Endodermal cell (in vitro differentiated cells): ENCODE results near the gene ADAMTS15. TPM values are rescaled to one million over a fixed set of nuclear protein-coding genes. Genes with fewer than 3 reads are reported as not detected.

Experiments
- DNase-seq: peaks from one replicate; pipeline ENCODE4 v3.0.0-alpha.2; 2017
- H3K27ac ChIP-seq: 2 replicates; pipeline ENCODE4 v1.5.1; 2013; ENCODE audit warnings: mild to moderate bottlenecking, low read depth, low read length, moderate library complexity
- H3K27me3 ChIP-seq: 2 replicates; pipeline ENCODE4 v1.6.1; 2013; ENCODE audit warnings: mild to moderate bottlenecking, low read length, moderate library complexity; ENCODE audit not compliant: insufficient read depth, control insufficient read depth, poor library complexity, severe bottlenecking
- H3K36me3 ChIP-seq: 2 replicates; pipeline ENCODE4 v1.7.0; 2013; ENCODE audit warnings: mild to moderate bottlenecking, low read length, moderate library complexity; ENCODE audit not compliant: control insufficient read depth, insufficient read depth
- H3K4me1 ChIP-seq: one replicate; pipeline ENCODE4 v1.7.0; 2013; ENCODE audit warnings: low read length; ENCODE audit not compliant: control insufficient read depth, insufficient read depth
- H3K4me3 ChIP-seq: 2 replicates; pipeline ENCODE4 v1.5.1; 2013; ENCODE audit warnings: mild to moderate bottlenecking, low read length, moderate library complexity
- H3K9ac ChIP-seq: 2 replicates; pipeline ENCODE4 v1.6.1; 2013; ENCODE audit warnings: mild to moderate bottlenecking, low read length, moderate library complexity; ENCODE audit not compliant: poor library complexity, severe bottlenecking; ENCODE audit errors: extremely low read depth
- H3K9me3 ChIP-seq: 2 replicates; pipeline ENCODE4 v1.6.1; 2013; ENCODE audit warnings: mild to moderate bottlenecking, low read length, moderate library complexity; ENCODE audit not compliant: control insufficient read depth
- H3K27ac Mint-ChIP-seq: 2 replicates; pipeline ENCODE4 v1.8.0; 2020; ENCODE audit warnings: mixed read lengths
- H3K27me3 Mint-ChIP-seq: 2 replicates; pipeline ENCODE4 v1.8.0; 2021; ENCODE audit warnings: mild to moderate bottlenecking, mixed read lengths; ENCODE audit not compliant: insufficient read depth
- H3K36me3 Mint-ChIP-seq: 2 replicates; pipeline ENCODE4 v1.8.0; 2020; ENCODE audit warnings: low read depth, mixed read lengths
- H3K4me1 Mint-ChIP-seq: 2 replicates; pipeline ENCODE4 v1.8.0; 2020; ENCODE audit warnings: mixed read lengths
- H3K4me3 Mint-ChIP-seq: 2 replicates; pipeline ENCODE4 v1.8.0; 2020; ENCODE audit warnings: mild to moderate bottlenecking, moderate library complexity, mixed read lengths
- H3K9me3 Mint-ChIP-seq: 2 replicates; pipeline ENCODE4 v1.8.0; 2020; ENCODE audit warnings: mild to moderate bottlenecking, mixed read lengths
- WGBS, 2 experiments: methylation state at CpG; one replicate each; pipeline versions ENCODE4 v1.1.5 to v1.1.7; 2013; ENCODE audit warnings: missing lambda C conversion rate in 2 of 2, mixed read lengths in 1 of 2; ENCODE audit not compliant: insufficient coverage in 1 of 2, insufficient read length in 1 of 2; 5-methylcytosine and 5-hydroxymethylcytosine counted together
- long read RNA-seq, 4 experiments: library from polyadenylated mRNA in 2 of 4; library from RNA in 1 of 4; library from capped mRNA in 1 of 4; stranded (forward) in 3 of 4; unstranded in 1 of 4; transcript quantifications; one replicate each; pipeline ENCODE4 v2.0.0, GENCODE V29; 2020 to 2021; ENCODE audit warnings: inconsistent platforms in 1 of 4
- polyA plus RNA-seq, 2 experiments: library from polyadenylated mRNA; stranded (reverse); fragments of 50-300 nt; gene quantifications; one replicate each; pipeline ENCODE4 v1.2.3, GENCODE V29; 2013
- total RNA-seq, 2 donors: library from RNA; stranded (reverse); fragmentation: NEBNext Ultra II Directional in 1 of 2; extraction: Animal tissue kit (Norgen Biotek cat#: 25700) in 1 of 2; gene quantifications; 2 replicates in 1 of 2; 3 replicates in 1 of 2; pipeline ENCODE4 v1.2.1, GENCODE V29; 2021
- TF ChIP-seq, protein P1 (sequence below): fragments of 200-600 bp; sonication (generic); conservative IDR thresholded peaks from 2 replicates; pipeline ENCODE4 v1.5.0; 2021; ENCODE audit warnings: antibody characterized with exemption, mild to moderate bottlenecking

ADAMTS15 gene, protein sequence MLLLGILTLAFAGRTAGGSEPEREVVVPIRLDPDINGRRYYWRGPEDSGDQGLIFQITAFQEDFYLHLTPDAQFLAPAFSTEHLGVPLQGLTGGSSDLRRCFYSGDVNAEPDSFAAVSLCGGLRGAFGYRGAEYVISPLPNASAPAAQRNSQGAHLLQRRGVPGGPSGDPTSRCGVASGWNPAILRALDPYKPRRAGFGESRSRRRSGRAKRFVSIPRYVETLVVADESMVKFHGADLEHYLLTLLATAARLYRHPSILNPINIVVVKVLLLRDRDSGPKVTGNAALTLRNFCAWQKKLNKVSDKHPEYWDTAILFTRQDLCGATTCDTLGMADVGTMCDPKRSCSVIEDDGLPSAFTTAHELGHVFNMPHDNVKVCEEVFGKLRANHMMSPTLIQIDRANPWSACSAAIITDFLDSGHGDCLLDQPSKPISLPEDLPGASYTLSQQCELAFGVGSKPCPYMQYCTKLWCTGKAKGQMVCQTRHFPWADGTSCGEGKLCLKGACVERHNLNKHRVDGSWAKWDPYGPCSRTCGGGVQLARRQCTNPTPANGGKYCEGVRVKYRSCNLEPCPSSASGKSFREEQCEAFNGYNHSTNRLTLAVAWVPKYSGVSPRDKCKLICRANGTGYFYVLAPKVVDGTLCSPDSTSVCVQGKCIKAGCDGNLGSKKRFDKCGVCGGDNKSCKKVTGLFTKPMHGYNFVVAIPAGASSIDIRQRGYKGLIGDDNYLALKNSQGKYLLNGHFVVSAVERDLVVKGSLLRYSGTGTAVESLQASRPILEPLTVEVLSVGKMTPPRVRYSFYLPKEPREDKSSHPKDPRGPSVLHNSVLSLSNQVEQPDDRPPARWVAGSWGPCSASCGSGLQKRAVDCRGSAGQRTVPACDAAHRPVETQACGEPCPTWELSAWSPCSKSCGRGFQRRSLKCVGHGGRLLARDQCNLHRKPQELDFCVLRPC
- 1 to 10 TPM in 1 of 2 donors, under 1 TPM in 1; 0.27 to 1.0 TPM for total RNA-seq
- polyA plus RNA-seq (2013, experiment 1 of 2) = 6.9 TPM
- 5.3 TPM for polyA plus RNA-seq (2013, experiment 2 of 2)
- long read RNA-seq, experiment 1 = 0 reads
- long read RNA-seq, experiment 2 = 0 reads
- long read RNA-seq, experiment 3, partial matches to known transcripts = 0 of 1 reads
- long read RNA-seq, experiment 3, other reads (novel, unspliced or antisense) = 1 of 1 reads
- long read RNA-seq, experiment 4 = 0 reads

DNA sequence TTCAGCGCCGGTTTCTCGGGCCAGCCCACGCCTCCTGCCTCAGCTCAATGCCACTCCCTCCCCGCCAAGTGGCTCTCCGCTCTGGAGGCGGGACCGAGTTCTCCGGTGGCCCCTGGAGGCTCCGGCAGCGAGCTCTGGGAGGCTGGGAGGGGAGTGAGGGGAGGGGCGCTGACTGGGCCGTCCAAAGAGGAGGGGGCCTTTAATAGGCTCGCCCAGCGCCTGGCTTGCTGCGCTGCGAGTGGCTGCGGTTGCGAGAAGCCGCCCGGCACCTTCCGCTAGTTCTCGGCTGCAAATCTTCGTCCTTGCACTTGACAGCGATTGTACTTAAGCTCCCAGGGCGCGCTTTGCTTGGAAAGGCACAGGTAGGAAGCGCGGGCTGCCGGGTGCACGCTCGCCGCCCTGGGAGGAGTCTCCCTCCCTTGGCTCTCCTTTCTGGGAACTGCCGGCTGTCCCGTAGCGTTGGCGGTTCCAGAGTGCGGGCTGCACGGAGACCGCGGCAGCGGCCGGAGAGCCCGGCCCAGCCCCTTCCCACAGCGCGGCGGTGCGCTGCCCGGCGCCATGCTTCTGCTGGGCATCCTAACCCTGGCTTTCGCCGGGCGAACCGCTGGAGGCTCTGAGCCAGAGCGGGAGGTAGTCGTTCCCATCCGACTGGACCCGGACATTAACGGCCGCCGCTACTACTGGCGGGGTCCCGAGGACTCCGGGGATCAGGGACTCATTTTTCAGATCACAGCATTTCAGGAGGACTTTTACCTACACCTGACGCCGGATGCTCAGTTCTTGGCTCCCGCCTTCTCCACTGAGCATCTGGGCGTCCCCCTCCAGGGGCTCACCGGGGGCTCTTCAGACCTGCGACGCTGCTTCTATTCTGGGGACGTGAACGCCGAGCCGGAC, at the start of gene ADAMTS15:
Gene ADAMTS15, plus strand, starts transcription at position 230 of the 894 bp plus-strand sequence. Its CDS starts 329 bp downstream, at position 559.
- H3K27me3 Mint-ChIP-seq = peaks cover 63% of the 10 kb centered on the region
- peak; percentile 98 for DNase-seq
- WGBS, 2 experiments = 0% methylated on average over 32 to 75 of the region's 75 CpGs
- H3K9me3 Mint-ChIP-seq = peaks cover 1% of the 10 kb centered on the region
- no peaks in the 10 kb centered on the region for H3K36me3 Mint-ChIP-seq
- Histone ChIP-seq H3K9ac (no peak within 1 kb of the TSS), H3K36me3 (no peaks in the 10 kb centered on the region), H3K9me3 (no peaks in the 10 kb centered on the region), H3K27me3 (peaks cover 41% of the 10 kb centered on the region), H3K4me1 (no peaks in the 10 kb centered on the region), H3K4me3 (peak within 1 kb of the TSS; percentile 81), H3K27ac (no peak within 1 kb of the TSS)
- H3K4me1 Mint-ChIP-seq = peaks cover 5% of the 10 kb centered on the region
- H3K4me3 Mint-ChIP-seq = peak within 1 kb of the TSS; percentile 63
- TF ChIP-seq, protein P1, sequence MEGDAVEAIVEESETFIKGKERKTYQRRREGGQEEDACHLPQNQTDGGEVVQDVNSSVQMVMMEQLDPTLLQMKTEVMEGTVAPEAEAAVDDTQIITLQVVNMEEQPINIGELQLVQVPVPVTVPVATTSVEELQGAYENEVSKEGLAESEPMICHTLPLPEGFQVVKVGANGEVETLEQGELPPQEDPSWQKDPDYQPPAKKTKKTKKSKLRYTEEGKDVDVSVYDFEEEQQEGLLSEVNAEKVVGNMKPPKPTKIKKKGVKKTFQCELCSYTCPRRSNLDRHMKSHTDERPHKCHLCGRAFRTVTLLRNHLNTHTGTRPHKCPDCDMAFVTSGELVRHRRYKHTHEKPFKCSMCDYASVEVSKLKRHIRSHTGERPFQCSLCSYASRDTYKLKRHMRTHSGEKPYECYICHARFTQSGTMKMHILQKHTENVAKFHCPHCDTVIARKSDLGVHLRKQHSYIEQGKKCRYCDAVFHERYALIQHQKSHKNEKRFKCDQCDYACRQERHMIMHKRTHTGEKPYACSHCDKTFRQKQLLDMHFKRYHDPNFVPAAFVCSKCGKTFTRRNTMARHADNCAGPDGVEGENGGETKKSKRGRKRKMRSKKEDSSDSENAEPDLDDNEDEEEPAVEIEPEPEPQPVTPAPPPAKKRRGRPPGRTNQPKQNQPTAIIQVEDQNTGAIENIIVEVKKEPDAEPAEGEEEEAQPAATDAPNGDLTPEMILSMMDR = no peak
- H3K27ac Mint-ChIP-seq = no peak within 1 kb of the TSS

DNA sequence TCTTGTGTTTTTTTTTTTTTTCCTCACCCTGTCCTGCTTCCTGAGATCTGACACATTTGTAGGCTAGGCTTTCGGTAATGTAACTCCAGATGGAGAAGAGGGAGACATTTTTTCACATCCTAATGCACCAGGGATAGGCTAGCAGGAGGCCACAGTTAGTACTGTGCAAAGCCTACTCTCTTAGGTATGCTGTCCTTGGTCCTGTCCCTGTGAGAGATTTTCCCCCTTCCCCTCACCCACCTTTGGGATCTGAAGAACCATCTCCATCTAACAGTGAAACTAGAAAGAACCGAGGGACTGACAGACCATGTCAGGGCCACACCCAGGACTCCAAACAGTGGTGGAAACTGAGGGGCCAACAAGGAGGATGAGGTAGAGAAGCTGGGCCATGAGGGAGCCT, 49.2 kb upstream of the ADAMTS15 start:
- no peak overlapping the region for H3K27ac ChIP-seq
- no peak overlapping the region for H3K4me3 ChIP-seq
- H3K9me3 ChIP-seq = no peaks in the 10 kb centered on the region
- H3K36me3 ChIP-seq = no peaks in the 10 kb centered on the region
- 85 to 100% methylated on average over 1 to 2 of the region's 2 CpGs for WGBS, 2 experiments
- H3K4me1 ChIP-seq = no peaks in the 10 kb centered on the region
- H3K27me3 ChIP-seq = no peaks in the 10 kb centered on the region
- H3K36me3 Mint-ChIP-seq = no peaks in the 10 kb centered on the region
- peaks cover 2% of the 10 kb centered on the region for H3K9me3 Mint-ChIP-seq
- no peak overlapping the region for H3K4me3 Mint-ChIP-seq
- no peak overlapping the region for H3K27ac Mint-ChIP-seq
- no peak for DNase-seq
- TF ChIP-seq, protein P1 = no peak
- H3K9ac ChIP-seq = no peak overlapping the region
- peaks cover 3% of the 10 kb centered on the region for H3K27me3 Mint-ChIP-seq
- H3K4me1 Mint-ChIP-seq = peaks cover 17% of the 10 kb centered on the region
